ENCODE data around the gene DUSP28.

DNA sequence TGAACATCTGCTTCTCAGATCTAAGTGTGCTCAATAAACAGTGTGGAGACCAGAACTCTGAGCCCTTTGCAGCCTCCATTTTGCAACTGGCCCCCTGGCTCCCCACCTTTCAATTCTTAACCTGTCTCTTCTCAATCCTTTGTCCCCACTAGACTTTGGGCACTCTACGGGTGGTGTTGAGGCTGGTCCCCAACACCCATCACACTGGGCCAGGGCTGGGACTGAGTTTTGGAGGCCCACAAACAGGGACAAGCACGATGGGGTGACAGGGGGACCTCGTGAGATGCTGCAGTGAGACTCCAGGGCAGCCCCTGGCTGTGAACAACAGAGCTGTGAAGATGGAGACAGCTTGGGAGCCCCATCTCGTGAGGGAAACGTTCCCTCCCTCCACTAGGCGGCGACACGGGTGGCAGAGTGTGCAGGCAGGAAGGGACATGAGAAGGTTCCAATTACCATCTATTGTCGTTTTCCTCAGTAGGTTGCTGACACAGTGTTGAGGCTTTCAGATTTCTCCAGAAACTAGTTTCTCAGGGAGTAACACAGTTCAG, 3.5 kb upstream of the DUSP28 start:
- TF ChIP-seq, protein P1, sequence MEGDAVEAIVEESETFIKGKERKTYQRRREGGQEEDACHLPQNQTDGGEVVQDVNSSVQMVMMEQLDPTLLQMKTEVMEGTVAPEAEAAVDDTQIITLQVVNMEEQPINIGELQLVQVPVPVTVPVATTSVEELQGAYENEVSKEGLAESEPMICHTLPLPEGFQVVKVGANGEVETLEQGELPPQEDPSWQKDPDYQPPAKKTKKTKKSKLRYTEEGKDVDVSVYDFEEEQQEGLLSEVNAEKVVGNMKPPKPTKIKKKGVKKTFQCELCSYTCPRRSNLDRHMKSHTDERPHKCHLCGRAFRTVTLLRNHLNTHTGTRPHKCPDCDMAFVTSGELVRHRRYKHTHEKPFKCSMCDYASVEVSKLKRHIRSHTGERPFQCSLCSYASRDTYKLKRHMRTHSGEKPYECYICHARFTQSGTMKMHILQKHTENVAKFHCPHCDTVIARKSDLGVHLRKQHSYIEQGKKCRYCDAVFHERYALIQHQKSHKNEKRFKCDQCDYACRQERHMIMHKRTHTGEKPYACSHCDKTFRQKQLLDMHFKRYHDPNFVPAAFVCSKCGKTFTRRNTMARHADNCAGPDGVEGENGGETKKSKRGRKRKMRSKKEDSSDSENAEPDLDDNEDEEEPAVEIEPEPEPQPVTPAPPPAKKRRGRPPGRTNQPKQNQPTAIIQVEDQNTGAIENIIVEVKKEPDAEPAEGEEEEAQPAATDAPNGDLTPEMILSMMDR (IDR thresholded peaks at IDR 0.05): peak in 1 of 4 experiments; percentile 33
- TF ChIP-seq EP300 (IDR thresholded peaks at IDR 0.05) (no peak), POLR2A (IDR thresholded peaks at IDR 0.05) (no peak), POLR2AphosphoS5 (IDR thresholded peaks at IDR 0.05) (no peak)

Measured in gastroesophageal sphincter (tissue), 3 donors.